Bronchial epithelial cell (primary cell): ENCODE data around the gene TAOK3. TPM values are rescaled to one million over a fixed set of nuclear protein-coding genes. Genes with fewer than 3 reads are reported as not detected.
A peak's percentile ranks its signal among the peaks of the same experiment; 100 is the strongest.

Experiments
- DNase-seq: peaks from one replicate; pipeline ENCODE4 v3.0.0-alpha.2; 2010; ENCODE audit warnings: low read depth
- FAIRE-seq: peaks from 2 replicates; lab custom pipeline; 2011; peaks lifted over from hg19 to GRCh38; lab: Jason Lieb, UNC
- H3K27me3 ChIP-seq: 2 replicates; pipeline ENCODE4 v1.5.1; 2011; ENCODE audit warnings: low read length; ENCODE audit not compliant: control insufficient read depth, insufficient read depth
- H3K36me3 ChIP-seq: 2 replicates; pipeline ENCODE4 v1.5.1; 2011; ENCODE audit warnings: low read length; ENCODE audit not compliant: control insufficient read depth, insufficient read depth
- H3K4me3 ChIP-seq: 2 replicates; pipeline ENCODE4 v1.5.1; 2011; ENCODE audit warnings: mild to moderate bottlenecking, low read depth, low read length, control low read depth
- CTCF ChIP-seq: IDR thresholded peaks from 2 replicates; pipeline ENCODE4 v1.5.1; 2011; ENCODE audit warnings: mild to moderate bottlenecking, moderate library complexity, low read length, control low read depth, inconsistent platforms; ENCODE audit not compliant: insufficient read depth, severe bottlenecking
- total RNA-seq: library from RNA; depleted of rRNA; stranded (reverse); fragments of >200 nt; gene quantifications from 2 replicates; pipeline ENCODE4 v1.2.1, GENCODE V29; 2014

The TAOK3 gene
- total RNA-seq, 1 donor from 2014 or later, result 25.3 TPM

DNA sequence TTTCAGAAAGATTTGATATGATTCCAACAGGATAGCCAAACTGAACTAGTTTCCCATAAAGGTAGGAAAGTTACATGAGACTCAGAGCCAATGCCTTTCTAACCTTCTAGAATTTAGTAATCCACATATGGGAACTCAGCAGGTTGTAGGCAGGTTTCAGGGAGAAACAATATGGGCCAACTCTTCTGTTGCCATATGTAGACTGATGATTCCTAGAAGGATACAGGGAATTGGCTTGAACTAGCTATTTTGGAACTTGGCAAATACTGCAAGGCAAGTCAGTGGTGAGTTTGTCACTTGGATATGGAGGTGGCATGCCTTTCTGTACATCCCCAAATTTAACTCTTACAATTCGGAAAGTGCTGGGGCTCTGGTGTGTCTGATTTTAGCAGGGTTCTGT lies 19.1 kb upstream of the TAOK3 start:
- no peak for FAIRE-seq
- Histone ChIP-seq H3K27me3 (no peaks in the 10 kb centered on the region), H3K4me3 (no peak overlapping the region), H3K36me3 (peaks cover 13% of the 10 kb centered on the region)
- TF ChIP-seq CTCF, result no peak
- no peak for DNase-seq

DNA sequence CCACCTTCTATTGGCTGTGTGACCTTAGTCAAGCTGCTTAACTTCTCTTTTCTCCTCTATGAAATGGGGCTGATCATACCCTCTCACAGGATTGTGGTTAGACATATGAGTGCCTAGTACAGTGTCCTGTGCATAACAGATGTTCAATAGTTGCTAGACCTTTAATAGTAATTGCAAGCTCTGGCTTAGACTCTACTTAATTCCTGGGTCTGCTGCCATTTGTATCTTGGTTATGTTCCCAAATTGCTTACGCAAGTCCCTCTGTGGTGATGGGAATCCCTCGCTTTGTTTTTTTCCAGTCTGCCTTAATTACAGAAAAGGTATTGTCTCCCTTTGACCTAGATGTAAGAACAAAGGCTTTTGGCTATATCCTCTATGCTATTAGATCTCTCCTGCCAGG lies 18.7 kb upstream of the TAOK3 start:
- peaks cover 13% of the 10 kb centered on the region for H3K36me3 ChIP-seq
- FAIRE-seq, result no peak
- TF ChIP-seq CTCF, result no peak
- no peaks in the 10 kb centered on the region for H3K27me3 ChIP-seq
- H3K4me3 ChIP-seq, result no peak overlapping the region
- DNase-seq, result no peak

DNA sequence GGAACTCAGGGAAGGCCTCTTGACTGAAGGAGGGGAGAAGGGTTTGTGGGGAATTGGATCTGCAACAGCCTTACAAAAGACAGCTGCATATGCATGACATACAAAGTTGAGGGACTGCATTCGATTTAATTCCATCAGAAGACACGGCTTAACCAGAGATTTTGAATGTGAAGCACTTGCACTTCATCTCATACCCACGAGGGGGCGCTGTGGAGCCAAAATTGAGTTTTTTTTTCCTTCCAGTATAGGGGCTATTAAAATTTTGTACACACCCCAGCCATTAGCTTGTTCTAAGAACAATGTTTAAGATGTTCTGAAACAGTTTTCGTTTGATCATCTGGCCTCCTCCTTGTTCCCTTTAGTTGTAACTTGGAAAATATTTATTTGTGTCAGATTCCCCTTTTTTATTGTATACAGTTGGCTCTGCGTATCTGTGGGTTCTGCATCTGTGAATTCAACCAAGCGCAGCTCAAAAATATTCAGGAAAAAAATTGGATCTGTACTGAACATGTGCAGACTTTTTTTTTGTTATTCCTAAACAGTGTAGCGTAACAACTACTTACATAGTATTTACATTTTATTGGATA lies 5.3 kb upstream of the TAOK3 start:
- H3K4me3 ChIP-seq, result peak overlapping the region; percentile 98
- H3K36me3 ChIP-seq, result peaks cover 6% of the 10 kb centered on the region
- peak; percentile 84 for TF ChIP-seq CTCF
- FAIRE-seq (no peak), DNase-seq (peak; percentile 42)
- H3K27me3 ChIP-seq, result no peaks in the 10 kb centered on the region

- DNase-seq (peak; percentile 27), FAIRE-seq (no peak)
- TF ChIP-seq CTCF, result no peak
- Histone ChIP-seq H3K27me3 (no peaks in the 10 kb centered on the region), H3K4me3 (peak overlapping the region; percentile 98), H3K36me3 (peaks cover 6% of the 10 kb centered on the region)
Measured at GRCh38 chr12:118377021-118377883, 4.5 kb upstream of the TAOK3 start.

DNA sequence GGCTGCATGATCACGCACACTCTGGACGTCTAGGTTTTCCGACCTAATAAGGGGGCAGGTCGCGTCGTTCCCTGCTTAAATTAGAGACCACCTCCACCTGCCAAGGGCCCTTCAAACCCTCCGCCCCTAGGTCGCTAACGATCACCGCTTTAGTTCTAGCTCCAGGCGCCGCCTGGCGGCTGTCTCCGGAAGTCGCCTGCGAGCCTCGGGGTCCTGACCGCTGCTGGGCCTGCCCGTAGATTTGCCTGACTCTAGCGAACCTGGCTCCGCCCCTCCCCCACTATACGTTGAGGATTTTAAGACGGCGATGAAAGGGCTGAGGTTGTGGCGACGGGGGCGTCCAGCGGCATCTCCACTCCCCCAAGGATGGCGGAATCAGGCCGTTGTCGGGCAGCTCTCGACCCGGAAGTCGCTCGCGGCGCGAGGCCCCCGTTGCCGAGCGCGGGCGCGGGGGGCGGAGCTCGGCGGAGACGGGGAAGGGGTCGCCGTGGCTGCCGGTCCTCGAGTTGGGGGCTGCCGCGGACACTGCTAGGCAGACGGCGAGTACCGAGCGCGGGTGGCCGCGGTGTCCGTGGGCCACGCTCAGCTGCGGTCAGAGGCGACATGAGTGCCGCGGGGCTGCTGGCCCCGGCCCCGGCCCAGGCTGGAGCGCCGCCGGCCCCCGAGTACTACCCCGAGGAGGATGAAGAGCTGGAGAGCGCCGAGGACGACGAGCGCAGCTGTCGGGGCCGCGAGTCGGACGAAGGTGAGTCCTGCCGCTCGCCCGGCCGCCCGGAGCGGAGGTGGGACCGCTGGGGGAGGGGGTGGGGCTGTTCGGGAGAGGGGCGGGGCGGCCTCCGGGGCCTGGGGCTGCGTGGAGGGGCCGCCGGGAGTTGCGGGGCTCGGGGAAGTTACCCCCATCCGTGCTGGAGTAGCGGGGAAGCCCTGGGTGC lies 3.6 kb upstream of the TAOK3 start, which contains the start of gene SUDS3:
Gene SUDS3, plus strand, starts transcription at position 467 of the 932 bp plus-strand sequence. Its CDS starts 137 bp downstream, at position 604.
- peak; percentile 99 for TF ChIP-seq CTCF
- peak; percentile 62 for DNase-seq
- H3K36me3 ChIP-seq, result peaks cover 5% of the 10 kb centered on the region
- H3K4me3 ChIP-seq, result peak within 1 kb of the TSS; percentile 98
- H3K27me3 ChIP-seq, result no peaks in the 10 kb centered on the region
- FAIRE-seq, result no peak
